ENCODE measurements around the gene FOXRED1. TPM values are rescaled to one million over a fixed set of nuclear protein-coding genes. Genes with fewer than 3 reads are reported as not detected.

FOXRED1 gene
- total and polyA plus RNA-seq, 2 of the 4 experiments (the other 2 are of a cell fraction), result 15.1 to 28.3 TPM

GRCh38 chr11:126253265-126253664, 15.7 kb upstream of the FOXRED1 start:
- Histone ChIP-seq H3K56ac (ENCODE audit: extremely low read depth, insufficient read depth, low read length) (no peak overlapping the region), H3K23ac (ENCODE audit: low read depth, low read length) (no peak overlapping the region), H4K91ac (ENCODE audit: insufficient read depth, low read depth, low read length) (no peak overlapping the region), H2AFZ (replicated peaks; ENCODE audit: low read length, poor library complexity) (no peak overlapping the region), H3K14ac (replicated peaks; ENCODE audit: low read depth, low read length) (no peak overlapping the region), H2BK20ac (ENCODE audit: low read depth, low read length) (no peak overlapping the region), H3K9me1 (ENCODE audit: insufficient read depth, low read length) (peaks cover 14% of the 10 kb centered on the region), H3K9me3 (ENCODE audit: control insufficient read depth, insufficient read depth, low read length) (no peaks in the 10 kb centered on the region), H3K4ac (ENCODE audit: low read depth, low read length) (no peak overlapping the region), H4K5ac (ENCODE audit: low read depth, low read length) (no peak overlapping the region), H2AK9ac (replicated peaks; ENCODE audit: low read depth, low read length, poor library complexity) (no peak overlapping the region), H3K18ac (ENCODE audit: low read depth, low read length) (no peak overlapping the region), H3K79me1 (ENCODE audit: low read depth in 1 of 2, low read length in 2 of 2) (peaks cover 0 to 19% of the 10 kb centered on the region in 2 experiments; a peak in 3 of 4 replicates), H2BK120ac (ENCODE audit: low read depth, low read length) (no peak overlapping the region), H3K4me2 (ENCODE audit: low read depth, low read length) (no peak overlapping the region), H3K27ac (ENCODE audit: insufficient read depth, low read length) (no peak overlapping the region), H4K20me1 (ENCODE audit: insufficient read depth, low read length) (peaks cover 7% of the 10 kb centered on the region), H3K27me3 (ENCODE audit: control insufficient read depth, insufficient read depth, low read length) (no peaks in the 10 kb centered on the region), H2BK5ac (ENCODE audit: low read depth, low read length, poor library complexity, severe bottlenecking) (no peak overlapping the region), H3K9ac (ENCODE audit: low read depth, low read length) (no peak overlapping the region), H2AK5ac (ENCODE audit: low read depth, low read length) (no peak overlapping the region), H3K36me3 (ENCODE audit: control insufficient read depth, insufficient read depth, low read length) (peaks cover 15% of the 10 kb centered on the region), H3K4me3 (ENCODE audit: insufficient read depth, low read depth, low read length) (no peak overlapping the region), H4K8ac (ENCODE audit: low read depth in 2 of 2, low read length in 2 of 2) (no peak overlapping the region), H3K4me1 (ENCODE audit: control insufficient read depth, insufficient read depth, low read length) (peaks cover 3% of the 10 kb centered on the region), H2BK15ac (ENCODE audit: low read depth, low read length) (no peak overlapping the region)
- no TSS peak for BruUV-seq (replicated peaks)
- DNase-seq, result no peak
- CTCF ChIA-PET, result no interaction called here
- dilution Hi-C loops (cut with HindIII; ENCODE audit: low sequenced_read_pairs, unreplicated experiment) (no loop called here), in situ Hi-C loops (cut with MboI; ENCODE audit: low sequenced_read_pairs) (no loop called here), intact Hi-C loops (cut with micrococcal nuclease) (no loop called here)
- no CpG with 5 or more reads among the region's 4 CpGs for WGBS, 2 experiments (ENCODE audit: extremely low coverage in 2 of 2, insufficient read length in 1 of 2)
- ATAC-seq (ENCODE audit: low read depth), result no peak
- POLR2A ChIA-PET (ENCODE audit: unreplicated experiment), result no interaction called here
- TF ChIP-seq RAD21 (IDR thresholded peaks at IDR 0.05; ENCODE audit: low read length) (no peak), RFX5 (IDR thresholded peaks at IDR 0.05; ENCODE audit: low read depth, low read length) (no peak), BHLHE40 (IDR thresholded peaks at IDR 0.05; ENCODE audit: low read depth, low read length) (no peak), FOS (IDR thresholded peaks at IDR 0.05; ENCODE audit: low read depth, low read length) (no peak), NFE2L2 (IDR thresholded peaks at IDR 0.05; ENCODE audit: low read depth, low read length) (no peak), CHD1 (IDR thresholded peaks at IDR 0.05; ENCODE audit: low read depth, low read length) (no peak), MAFK (IDR thresholded peaks at IDR 0.05; ENCODE audit: low read depth, low read length) (no peak), ELK1 (IDR thresholded peaks at IDR 0.05; ENCODE audit: borderline replicate concordance, low read depth, low read length) (no peak), RCOR1 (IDR thresholded peaks at IDR 0.05; ENCODE audit: insufficient replicate concordance, low read length) (no peak), MXI1 (IDR thresholded peaks at IDR 0.05; ENCODE audit: borderline replicate concordance, low read depth, low read length) (no peak), POLR2A (IDR thresholded peaks at IDR 0.05; ENCODE audit: low read depth, low read length) (no peak), CEBPB (IDR thresholded peaks at IDR 0.05; ENCODE audit: low read depth, low read length) (no peak), MAZ (IDR thresholded peaks at IDR 0.05; ENCODE audit: borderline replicate concordance, low read depth, low read length) (no peak)
- TF ChIP-seq, protein P1, sequence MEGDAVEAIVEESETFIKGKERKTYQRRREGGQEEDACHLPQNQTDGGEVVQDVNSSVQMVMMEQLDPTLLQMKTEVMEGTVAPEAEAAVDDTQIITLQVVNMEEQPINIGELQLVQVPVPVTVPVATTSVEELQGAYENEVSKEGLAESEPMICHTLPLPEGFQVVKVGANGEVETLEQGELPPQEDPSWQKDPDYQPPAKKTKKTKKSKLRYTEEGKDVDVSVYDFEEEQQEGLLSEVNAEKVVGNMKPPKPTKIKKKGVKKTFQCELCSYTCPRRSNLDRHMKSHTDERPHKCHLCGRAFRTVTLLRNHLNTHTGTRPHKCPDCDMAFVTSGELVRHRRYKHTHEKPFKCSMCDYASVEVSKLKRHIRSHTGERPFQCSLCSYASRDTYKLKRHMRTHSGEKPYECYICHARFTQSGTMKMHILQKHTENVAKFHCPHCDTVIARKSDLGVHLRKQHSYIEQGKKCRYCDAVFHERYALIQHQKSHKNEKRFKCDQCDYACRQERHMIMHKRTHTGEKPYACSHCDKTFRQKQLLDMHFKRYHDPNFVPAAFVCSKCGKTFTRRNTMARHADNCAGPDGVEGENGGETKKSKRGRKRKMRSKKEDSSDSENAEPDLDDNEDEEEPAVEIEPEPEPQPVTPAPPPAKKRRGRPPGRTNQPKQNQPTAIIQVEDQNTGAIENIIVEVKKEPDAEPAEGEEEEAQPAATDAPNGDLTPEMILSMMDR (conservative IDR thresholded peaks at IDR 0.05; ENCODE audit: low read depth, low read length), result no peak
- TF ChIP-seq, protein P2, sequence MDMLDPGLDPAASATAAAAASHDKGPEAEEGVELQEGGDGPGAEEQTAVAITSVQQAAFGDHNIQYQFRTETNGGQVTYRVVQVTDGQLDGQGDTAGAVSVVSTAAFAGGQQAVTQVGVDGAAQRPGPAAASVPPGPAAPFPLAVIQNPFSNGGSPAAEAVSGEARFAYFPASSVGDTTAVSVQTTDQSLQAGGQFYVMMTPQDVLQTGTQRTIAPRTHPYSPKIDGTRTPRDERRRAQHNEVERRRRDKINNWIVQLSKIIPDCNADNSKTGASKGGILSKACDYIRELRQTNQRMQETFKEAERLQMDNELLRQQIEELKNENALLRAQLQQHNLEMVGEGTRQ (IDR thresholded peaks at IDR 0.05; ENCODE audit: low read depth, low read length), result no peak

All from IMR-90 (cell line).